NCI-H510A (cell line): ENCODE results near the gene WFS1.

Source experiments
- DNase-seq: peaks from one replicate; lab custom pipeline; 2025; lab: John Stamatoyannopoulos, UW

Gene WFS1

GRCh38 chr4:6279582-6280289 is 10.1 kb downstream of the WFS1 start:
- DNase-seq = no peak

- DNase-seq = no peak
Measured at GRCh38 chr4:6280365-6280996, 10.8 kb downstream of the WFS1 start.

GRCh38 chr4:6281436-6282313 is 12.0 kb downstream of the WFS1 start:
- no peak for DNase-seq

- no peak for DNase-seq
Measured at GRCh38 chr4:6282314-6282771, 12.7 kb downstream of the WFS1 start.

- no peak for DNase-seq
Measured at GRCh38 chr4:6283282-6283681, 13.6 kb downstream of the WFS1 start.

- no peak for DNase-seq
Measured at GRCh38 chr4:6287017-6287788, 17.6 kb downstream of the WFS1 start.

GRCh38 chr4:6288342-6288741 is 18.7 kb downstream of the WFS1 start:
- no peak for DNase-seq

- DNase-seq = no peak
Measured at GRCh38 chr4:6288871-6289270, 19.2 kb downstream of the WFS1 start.

- DNase-seq = no peak
Measured at GRCh38 chr4:6290256-6290655, 20.6 kb downstream of the WFS1 start.

GRCh38 chr4:6290769-6291547 is 21.3 kb downstream of the WFS1 start:
- DNase-seq = no peak

GRCh38 chr4:6291784-6292297 is 22.2 kb downstream of the WFS1 start:
- DNase-seq = no peak

- no peak for DNase-seq
Measured at GRCh38 chr4:6292376-6293096, 22.9 kb downstream of the WFS1 start.

GRCh38 chr4:6293097-6293445 is 23.4 kb downstream of the WFS1 start:
- DNase-seq = no peak

GRCh38 chr4:6293661-6294060 is 24.0 kb downstream of the WFS1 start:
- DNase-seq = no peak

- no peak for DNase-seq
Measured at GRCh38 chr4:6294705-6295421, 25.2 kb downstream of the WFS1 start.

- no peak for DNase-seq
Measured at GRCh38 chr4:6295495-6295894, 25.8 kb downstream of the WFS1 start.

GRCh38 chr4:6296026-6296425 is 26.4 kb downstream of the WFS1 start:
- no peak for DNase-seq

GRCh38 chr4:6297266-6297815 is 27.7 kb downstream of the WFS1 start:
- no peak for DNase-seq

- DNase-seq = no peak
Measured at GRCh38 chr4:6298035-6298434, 28.4 kb downstream of the WFS1 start.
